Breast epithelium (tissue), 4 donors: ENCODE results near the gene FTL. TPM values are rescaled to one million over a fixed set of nuclear protein-coding genes. Genes with fewer than 3 reads are reported as not detected.

Experiments used
- DNase-seq, 2 donors: peaks; one replicate each; pipeline ENCODE4 v3.0.0-alpha.2; 2019; ENCODE audit warnings: low spot score in 2 of 2
- H3K27ac ChIP-seq, 2 donors: fragments of 200-600 bp; sonication (generic) in 1 of 2; one replicate each; pipeline ENCODE4 v1.5.1; 2016 to 2019; ENCODE audit warnings: mild to moderate bottlenecking in 1 of 2
- H3K27me3 ChIP-seq, 2 donors: fragments of 200-600 bp; sonication (generic) in 1 of 2; one replicate each; pipeline versions ENCODE4 v1.5.1 to v1.6.0; 2017 to 2019; ENCODE audit warnings: control low read depth in 1 of 2, mild to moderate bottlenecking in 1 of 2
- H3K36me3 ChIP-seq: fragments of 200-600 bp; one replicate; pipeline ENCODE4 v1.5.1; 2019
- H3K4me1 ChIP-seq, 2 donors: fragments of 200-600 bp; sonication (generic); one replicate each; pipeline ENCODE4 v1.5.1; 2016 to 2019; ENCODE audit warnings: control low read depth in 1 of 2
- H3K4me3 ChIP-seq, 3 donors: fragments of 200-600 bp; sonication (generic); 1 replicate in 2 of 3; 2 replicates in 1 of 3; pipeline ENCODE4 v1.5.1; 2016 to 2019; ENCODE audit warnings: mild to moderate bottlenecking in 3 of 3, moderate library complexity in 2 of 3
- H3K9me3 ChIP-seq, 2 donors: fragments of 200-600 bp; sonication (generic) in 1 of 2; one replicate each; pipeline ENCODE4 v1.5.1; 2016 to 2019; ENCODE audit warnings: control low read depth in 1 of 2
- POLR2A ChIP-seq: fragments of 450-650 bp; IDR thresholded peaks from one replicate; pipeline ENCODE4 v1.6.1; 2016; ENCODE audit warnings: antibody characterized with exemption, mild to moderate bottlenecking, moderate library complexity
- POLR2AphosphoS5 ChIP-seq, 3 donors: sonication (generic); formaldehyde crosslinking; IDR thresholded peaks; one replicate each; pipeline ENCODE4 v1.6.1; 2017; ENCODE audit warnings: antibody characterized with exemption in 3 of 3
- intact Hi-C: fragments of 100-400 bp; cut with DNase I; formaldehyde crosslinking; loops from one replicate; pipeline ENCODE4 v1.15.1; 2023; ENCODE audit warnings: low total_unique reads
- total RNA-seq, 3 donors: library from RNA; depleted of rRNA; stranded (reverse); fragments of >200 nt; gene quantifications; one replicate each; pipeline ENCODE4 v1.1.0, GENCODE V29; 2016
- TF ChIP-seq, protein P1 (sequence below), 3 donors: fragments of 450-650 bp; IDR thresholded peaks; one replicate each; pipeline ENCODE4 v1.5.1; 2016 to 2017; ENCODE audit warnings: antibody characterized with exemption in 3 of 3, mild to moderate bottlenecking in 3 of 3, moderate library complexity in 3 of 3

FTL gene
- total RNA-seq, 3 donors from 2014 or later, result 3,861 to 12,429 (median 4,028) TPM

GRCh38 chr19:48966541-48967345 lies 1.6 kb downstream of the FTL start:
- TF ChIP-seq, protein P1, sequence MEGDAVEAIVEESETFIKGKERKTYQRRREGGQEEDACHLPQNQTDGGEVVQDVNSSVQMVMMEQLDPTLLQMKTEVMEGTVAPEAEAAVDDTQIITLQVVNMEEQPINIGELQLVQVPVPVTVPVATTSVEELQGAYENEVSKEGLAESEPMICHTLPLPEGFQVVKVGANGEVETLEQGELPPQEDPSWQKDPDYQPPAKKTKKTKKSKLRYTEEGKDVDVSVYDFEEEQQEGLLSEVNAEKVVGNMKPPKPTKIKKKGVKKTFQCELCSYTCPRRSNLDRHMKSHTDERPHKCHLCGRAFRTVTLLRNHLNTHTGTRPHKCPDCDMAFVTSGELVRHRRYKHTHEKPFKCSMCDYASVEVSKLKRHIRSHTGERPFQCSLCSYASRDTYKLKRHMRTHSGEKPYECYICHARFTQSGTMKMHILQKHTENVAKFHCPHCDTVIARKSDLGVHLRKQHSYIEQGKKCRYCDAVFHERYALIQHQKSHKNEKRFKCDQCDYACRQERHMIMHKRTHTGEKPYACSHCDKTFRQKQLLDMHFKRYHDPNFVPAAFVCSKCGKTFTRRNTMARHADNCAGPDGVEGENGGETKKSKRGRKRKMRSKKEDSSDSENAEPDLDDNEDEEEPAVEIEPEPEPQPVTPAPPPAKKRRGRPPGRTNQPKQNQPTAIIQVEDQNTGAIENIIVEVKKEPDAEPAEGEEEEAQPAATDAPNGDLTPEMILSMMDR (IDR thresholded peaks at IDR 0.05), result no peak
- TF ChIP-seq POLR2A (no peak), POLR2AphosphoS5 (IDR thresholded peaks at IDR 0.05) (no peak)
- Histone ChIP-seq H3K4me1 (peaks cover 0 to 14% of the 10 kb centered on the region in 2 donors), H3K27me3 (no peaks in the 10 kb centered on the region), H3K36me3 (no peaks in the 10 kb centered on the region), H3K9me3 (no peaks in the 10 kb centered on the region), H3K27ac (peak overlapping the region; percentile 92 to 93), H3K4me3 (peak overlapping the region; percentile 81 to 92 (median 88))
- intact Hi-C loops, result no loop called here
- no peak for DNase-seq

- Histone ChIP-seq H3K27ac (peak overlapping the region; percentile 92 to 93), H3K36me3 (no peaks in the 10 kb centered on the region), H3K4me3 (peak overlapping the region; percentile 81 to 92 (median 88)), H3K27me3 (no peaks in the 10 kb centered on the region), H3K9me3 (no peaks in the 10 kb centered on the region), H3K4me1 (peaks cover 0 to 14% of the 10 kb centered on the region in 2 donors)
- TF ChIP-seq POLR2AphosphoS5 (IDR thresholded peaks at IDR 0.05), result peak in 1 of 3 donors; percentile 61
- TF ChIP-seq, protein P1 (IDR thresholded peaks at IDR 0.05), result no peak
- peak; percentile 19 for TF ChIP-seq POLR2A
- intact Hi-C loops, result no loop called here
- no peak for DNase-seq
These were observed 2.5 kb downstream of the FTL start for GRCh38 chr19:48967346-48968178.

DNA sequence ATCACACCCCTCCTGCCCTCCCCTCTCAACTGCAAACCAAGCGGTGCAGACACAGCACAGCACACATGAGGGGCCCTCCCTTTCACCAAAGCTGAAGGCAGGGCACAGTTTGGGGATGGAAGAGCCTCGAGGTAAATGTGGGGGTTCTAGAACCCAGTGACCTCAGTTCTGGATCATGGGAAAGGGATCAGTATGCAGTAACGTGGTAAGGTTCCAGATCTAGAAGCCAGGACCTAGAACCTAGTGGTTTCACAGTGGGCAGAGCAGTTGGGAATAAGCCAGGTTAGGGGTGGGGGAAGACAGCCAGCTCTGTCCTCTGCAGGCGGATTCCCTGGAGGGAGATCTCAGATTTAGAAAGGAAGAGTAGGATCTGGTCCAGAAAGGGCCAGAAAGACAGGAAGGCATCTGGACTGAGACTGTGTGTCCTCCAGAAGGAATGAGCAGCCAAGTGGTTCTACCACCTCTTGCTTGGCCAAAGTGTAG lies 3.1 kb downstream of the FTL start:
- no peaks in the 10 kb centered on the region for H3K36me3 ChIP-seq
- H3K4me1 ChIP-seq, result peaks cover 0 to 14% of the 10 kb centered on the region in 2 donors
- H3K27me3 ChIP-seq, result no peaks in the 10 kb centered on the region
- H3K4me3 ChIP-seq, result no peak overlapping the region
- TF ChIP-seq POLR2A (no peak), POLR2AphosphoS5 (IDR thresholded peaks at IDR 0.05) (peak in 1 of 3 donors; percentile 33)
- TF ChIP-seq, protein P1 (IDR thresholded peaks at IDR 0.05), result no peak
- intact Hi-C loops, result no loop called here
- H3K9me3 ChIP-seq, result no peaks in the 10 kb centered on the region
- H3K27ac ChIP-seq, result peak overlapping the region; percentile 22 to 62
- DNase-seq, result no peak

- TF ChIP-seq POLR2AphosphoS5 (IDR thresholded peaks at IDR 0.05), result no peak
- TF ChIP-seq, protein P1 (IDR thresholded peaks at IDR 0.05), result no peak
- TF ChIP-seq POLR2A, result no peak
- Histone ChIP-seq H3K9me3 (no peaks in the 10 kb centered on the region), H3K36me3 (no peaks in the 10 kb centered on the region), H3K4me1 (peaks cover 0 to 14% of the 10 kb centered on the region in 2 donors), H3K27ac (no peak overlapping the region), H3K4me3 (no peak overlapping the region), H3K27me3 (no peaks in the 10 kb centered on the region)
- no peak for DNase-seq
- intact Hi-C loops, result no loop called here
These were observed 3.7 kb downstream of the FTL start for GRCh38 chr19:48968813-48969218.
